Astrocyte of the spinal cord (primary cell): ENCODE results near the gene YTHDC2.

Experiments used
- DNase-seq: peaks from one replicate; pipeline ENCODE4 v3.0.0; 2011; ENCODE audit warnings: low read depth, low spot score
- H3K4me3 ChIP-seq: 2 replicates; pipeline ENCODE4 v1.5.1; 2011; ENCODE audit warnings: low read depth, mild to moderate bottlenecking, low read length, moderate library complexity
- in situ Hi-C: cut with HindIII; loops from 2 replicates; pipeline ENCODE4 v1.10.0; 2017; ENCODE audit warnings: low sequenced_read_pairs
- TF ChIP-seq, protein P1 (sequence below): IDR thresholded peaks from 2 replicates; pipeline ENCODE4 v1.5.1; 2012; ENCODE audit warnings: low read depth, mild to moderate bottlenecking, low read length, inconsistent platforms

YTHDC2 gene

DNA sequence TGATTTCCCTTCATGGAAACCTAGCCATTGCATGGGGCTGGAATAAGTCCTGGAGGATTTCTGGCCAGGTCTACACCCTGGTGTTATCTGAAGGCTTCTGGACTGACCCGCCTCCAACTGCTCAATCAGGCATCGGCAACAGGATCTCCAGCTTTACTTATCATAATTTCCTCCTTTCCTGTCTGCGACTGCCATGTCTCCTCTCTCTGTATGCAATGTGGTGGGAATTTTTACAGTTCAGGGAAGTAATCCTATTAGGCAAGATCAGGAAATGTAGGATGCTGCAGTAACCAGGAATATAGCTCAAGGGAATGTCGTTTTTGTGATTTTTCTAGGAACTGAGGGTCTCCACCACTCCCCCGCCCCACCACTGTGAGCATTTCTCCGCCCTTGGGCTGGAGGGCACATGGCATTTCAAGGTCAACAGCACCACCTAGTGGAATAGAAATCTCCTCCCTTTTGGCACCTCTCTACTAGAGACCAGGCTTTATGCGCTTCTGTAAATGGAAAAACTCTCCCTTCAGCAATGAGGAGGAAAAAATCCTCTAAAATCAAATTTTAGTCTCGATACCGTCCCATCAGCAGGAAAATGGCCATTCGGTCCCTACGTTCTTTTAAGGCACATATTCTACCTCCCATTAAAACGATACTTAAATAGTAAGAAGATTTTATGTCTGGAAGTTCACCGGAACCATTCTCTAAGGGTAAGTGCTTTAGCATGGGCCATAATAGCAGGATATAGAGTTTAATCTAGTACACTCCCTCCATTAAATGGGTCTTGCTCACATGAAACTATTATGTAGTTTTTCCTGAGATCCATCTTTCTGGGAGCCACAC is 93.0 kb downstream of the YTHDC2 start:
- DNase-seq, result peak; percentile 55
- TF ChIP-seq, protein P1, sequence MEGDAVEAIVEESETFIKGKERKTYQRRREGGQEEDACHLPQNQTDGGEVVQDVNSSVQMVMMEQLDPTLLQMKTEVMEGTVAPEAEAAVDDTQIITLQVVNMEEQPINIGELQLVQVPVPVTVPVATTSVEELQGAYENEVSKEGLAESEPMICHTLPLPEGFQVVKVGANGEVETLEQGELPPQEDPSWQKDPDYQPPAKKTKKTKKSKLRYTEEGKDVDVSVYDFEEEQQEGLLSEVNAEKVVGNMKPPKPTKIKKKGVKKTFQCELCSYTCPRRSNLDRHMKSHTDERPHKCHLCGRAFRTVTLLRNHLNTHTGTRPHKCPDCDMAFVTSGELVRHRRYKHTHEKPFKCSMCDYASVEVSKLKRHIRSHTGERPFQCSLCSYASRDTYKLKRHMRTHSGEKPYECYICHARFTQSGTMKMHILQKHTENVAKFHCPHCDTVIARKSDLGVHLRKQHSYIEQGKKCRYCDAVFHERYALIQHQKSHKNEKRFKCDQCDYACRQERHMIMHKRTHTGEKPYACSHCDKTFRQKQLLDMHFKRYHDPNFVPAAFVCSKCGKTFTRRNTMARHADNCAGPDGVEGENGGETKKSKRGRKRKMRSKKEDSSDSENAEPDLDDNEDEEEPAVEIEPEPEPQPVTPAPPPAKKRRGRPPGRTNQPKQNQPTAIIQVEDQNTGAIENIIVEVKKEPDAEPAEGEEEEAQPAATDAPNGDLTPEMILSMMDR, result peak; percentile 67
- no peak overlapping the region for H3K4me3 ChIP-seq
- in situ Hi-C loops, result no loop called here

DNA sequence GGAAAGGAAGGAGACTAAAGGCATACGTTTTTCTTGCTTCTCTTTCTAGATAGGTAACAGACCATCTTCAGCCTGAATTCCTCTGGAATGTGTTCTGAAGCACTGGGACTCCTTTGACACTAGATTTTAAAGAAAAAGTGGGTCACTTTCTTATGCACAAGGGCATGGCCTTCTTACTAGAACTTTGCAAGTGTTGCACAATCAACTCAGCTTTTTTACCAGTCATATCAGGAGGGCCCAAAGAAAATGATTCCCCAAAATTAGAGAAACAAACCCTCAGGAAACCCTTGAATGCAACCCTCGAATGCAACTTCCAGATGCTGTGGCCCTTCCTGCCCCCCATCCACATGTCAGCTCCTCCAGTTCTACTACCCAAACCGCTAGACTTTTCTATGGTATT is 93.9 kb downstream of the YTHDC2 start:
- DNase-seq, result no peak
- no peak overlapping the region for H3K4me3 ChIP-seq
- in situ Hi-C loops, result no loop called here
- TF ChIP-seq, protein P1, result no peak

DNA sequence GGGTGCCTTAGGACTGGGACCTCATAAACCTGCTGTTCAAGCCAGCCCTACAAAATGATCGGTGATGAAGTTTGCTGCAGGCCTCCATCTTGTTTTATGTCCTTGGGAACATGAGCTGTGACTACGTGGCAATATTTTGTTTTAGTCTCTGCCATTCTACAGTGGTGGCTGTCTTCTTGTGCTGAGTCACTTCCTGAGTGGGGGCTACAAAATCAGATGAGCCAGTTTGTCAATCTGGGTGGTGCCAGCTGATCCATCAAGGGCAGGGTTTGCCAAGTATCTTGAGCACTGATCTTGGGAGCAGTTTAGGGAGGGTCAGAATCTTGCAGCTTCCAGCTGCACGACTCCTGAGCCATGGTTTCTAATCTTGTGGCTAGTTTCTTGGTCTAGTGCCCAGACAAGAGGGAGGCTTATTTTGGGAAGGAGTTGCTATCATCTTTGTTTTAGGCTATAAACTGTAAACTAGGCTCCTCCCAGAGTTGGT is 94.7 kb downstream of the YTHDC2 start:
- no peak for DNase-seq
- H3K4me3 ChIP-seq, result no peak overlapping the region
- in situ Hi-C loops, result no loop called here
- TF ChIP-seq, protein P1, result no peak

DNA sequence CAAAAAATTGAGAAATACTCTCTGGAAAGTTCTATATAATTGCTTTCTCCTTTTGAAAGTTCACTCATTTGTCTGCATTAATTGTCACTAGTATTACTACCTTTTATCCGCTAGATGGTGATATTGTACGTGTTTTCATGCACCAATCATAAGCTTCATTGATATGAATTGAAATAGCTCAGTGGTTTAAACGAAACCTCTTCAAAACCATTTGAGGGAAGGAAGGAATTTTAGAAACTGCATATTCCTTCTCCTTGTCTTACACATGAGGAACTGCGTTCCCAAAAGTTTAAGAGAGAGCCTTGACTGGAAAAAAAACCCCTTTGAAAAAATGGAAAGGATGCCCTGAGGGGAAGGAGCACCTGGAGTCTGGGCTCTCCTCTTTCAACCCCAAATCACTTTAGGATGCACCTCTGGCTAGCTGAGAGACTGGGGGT is 98.6 kb downstream of the YTHDC2 start:
- TF ChIP-seq, protein P1, result peak; percentile 45
- in situ Hi-C loops, result no loop called here
- no peak overlapping the region for H3K4me3 ChIP-seq
- peak; percentile 42 for DNase-seq

DNA sequence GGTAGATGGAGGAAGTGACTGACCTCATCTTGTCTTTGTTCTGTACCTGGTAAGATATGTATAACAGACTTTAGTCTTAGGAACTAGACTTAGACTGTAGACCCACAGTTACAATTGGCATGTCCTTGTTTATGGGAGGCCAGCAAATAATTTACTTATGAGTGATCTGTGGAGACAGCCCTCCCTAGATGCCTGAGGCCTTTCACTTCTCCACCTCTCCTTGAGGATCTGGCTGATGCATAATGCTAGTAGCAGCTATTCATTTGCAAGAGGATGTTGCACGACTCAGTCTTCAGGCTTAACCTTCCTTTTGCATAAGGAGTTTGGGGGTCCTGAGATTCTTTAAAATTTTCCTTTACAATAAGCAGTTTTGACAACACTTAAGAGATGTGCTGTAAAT is 100.7 kb downstream of the YTHDC2 start:
- no peak overlapping the region for H3K4me3 ChIP-seq
- in situ Hi-C loops, result no loop called here
- TF ChIP-seq, protein P1, result no peak
- no peak for DNase-seq

DNA sequence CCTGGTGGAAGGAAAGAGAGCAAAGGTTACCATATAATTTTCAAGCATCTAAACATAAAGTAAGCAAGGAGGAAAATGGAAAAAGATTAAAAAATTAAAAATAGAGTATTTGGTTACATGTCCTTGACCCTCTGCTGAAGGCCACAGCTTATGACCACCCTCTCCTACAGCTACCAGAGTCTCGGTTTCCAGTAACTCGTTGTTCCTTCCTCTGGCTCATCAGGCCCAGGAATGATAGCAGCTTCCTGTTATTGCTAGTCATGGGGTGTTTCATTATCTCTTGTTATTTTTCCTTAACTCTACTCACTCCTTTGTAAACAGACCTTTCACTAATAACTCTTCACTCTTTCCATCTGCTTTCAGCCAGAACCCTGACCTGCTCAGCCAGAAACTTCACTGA is 102.2 kb downstream of the YTHDC2 start:
- in situ Hi-C loops, result no loop called here
- TF ChIP-seq, protein P1, result no peak
- DNase-seq, result no peak
- H3K4me3 ChIP-seq, result no peak overlapping the region
